NB4 (cell line): ENCODE measurements around the gene YIPF3.

Experiments
- CTCF ChIP-seq: IDR thresholded peaks from one replicate; pipeline ENCODE4 v1.5.1; 2012; ENCODE audit warnings: low read depth, low read length
- POLR2A ChIP-seq: IDR thresholded peaks from 2 replicates; pipeline ENCODE4 v1.6.1; 2011; ENCODE audit warnings: mild to moderate bottlenecking; ENCODE audit not compliant: insufficient read length; ENCODE audit errors: extremely low read depth

GRCh38 chr6:43504756-43505593 lies 11.8 kb downstream of the YIPF3 start:
- no peak for TF ChIP-seq CTCF
- TF ChIP-seq POLR2A: no peak
